ENCODE results near the gene P2RX4. TPM values are rescaled to one million over a fixed set of nuclear protein-coding genes. Genes with fewer than 3 reads are reported as not detected.

Gene P2RX4
- total and polyA plus RNA-seq, 2 of the 13 experiments (the other 11 are each of a cell fraction or from before 2014, with no cell fraction given), result 13.8 to 30.8 TPM

- Histone ChIP-seq H2AFZ (ENCODE audit: low read length) (no peak overlapping the region), H3K4me1 (ENCODE audit: insufficient read depth, low read length) (no peaks in the 10 kb centered on the region), H3K4me3 (replicated peaks in 1 of 3; ENCODE audit: insufficient read depth in 1 of 3, low read depth in 2 of 3, low read length in 3 of 3) (no peak overlapping the region), H3K4me2 (ENCODE audit: low read depth, low read length) (no peak overlapping the region), H3K9ac (ENCODE audit: insufficient read depth, low read depth, low read length) (no peak overlapping the region), H3K9me3 (ENCODE audit: low read length) (no peaks in the 10 kb centered on the region), H3K27ac (ENCODE audit: extremely low read length, insufficient read depth, low read length) (no peak overlapping the region), H3K36me3 (replicated peaks in 1 of 2; ENCODE audit: control insufficient read depth in 1 of 2, insufficient read depth in 2 of 2, low read length in 2 of 2) (peaks cover 16 to 37% of the 10 kb centered on the region in 2 experiments; a peak in 4 of 5 replicates), H3K79me2 (ENCODE audit: insufficient read depth, low read length) (peaks cover 4% of the 10 kb centered on the region), H4K20me1 (ENCODE audit: insufficient read depth, low read length) (no peaks in the 10 kb centered on the region), H3K27me3 (ENCODE audit: control insufficient read depth in 1 of 2, insufficient read depth in 2 of 2, low read length in 2 of 2) (no peaks in the 10 kb centered on the region)
- no peak for TF ChIP-seq MEIS2 (CRISPR knock-in tag; IDR thresholded peaks at IDR 0.05)
- TF ChIP-seq ZBTB4 (CRISPR knock-in tag; IDR thresholded peaks at IDR 0.05; ENCODE audit: borderline replicate concordance), result no peak
- no peak for TF ChIP-seq TCF7 (IDR thresholded peaks at IDR 0.05; ENCODE audit: low read depth)
- no peak for TF ChIP-seq NR3C1 (CRISPR knock-in tag; IDR thresholded peaks at IDR 0.05)
- TF ChIP-seq ZSCAN9 (CRISPR knock-in tag; IDR thresholded peaks at IDR 0.05; ENCODE audit: borderline replicate concordance), result no peak
- TF ChIP-seq CREM (IDR thresholded peaks at IDR 0.05), result no peak
- TF ChIP-seq CREM (CRISPR knock-in tag; IDR thresholded peaks at IDR 0.05), result no peak
- no peak for TF ChIP-seq ZBTB7B (CRISPR knock-in tag; IDR thresholded peaks at IDR 0.05)
- no peak for TF ChIP-seq ISX (CRISPR knock-in tag; conservative IDR thresholded peaks at IDR 0.05)
- no peak for TF ChIP-seq ZNF775 (CRISPR knock-in tag; IDR thresholded peaks at IDR 0.05; ENCODE audit: borderline replicate concordance)
- no peak for TF ChIP-seq GPN1 (CRISPR knock-in tag; IDR thresholded peaks at IDR 0.05; ENCODE audit: borderline replicate concordance)
- TF ChIP-seq NR1H2 (CRISPR knock-in tag; IDR thresholded peaks at IDR 0.05; ENCODE audit: borderline replicate concordance, low read depth), result no peak
- no peak for TF ChIP-seq SRSF1 (optimal IDR thresholded peaks at IDR 0.05; ENCODE audit: low read depth, low read length)
- TF ChIP-seq AGO1 (IDR thresholded peaks at IDR 0.05; ENCODE audit: low read depth, low read length, poor library complexity, severe bottlenecking), result no peak
- no peak for TF ChIP-seq PLSCR1 (CRISPR knock-in tag; IDR thresholded peaks at IDR 0.05; ENCODE audit: borderline replicate concordance)
- no peak for TF ChIP-seq NAIF1 (CRISPR knock-in tag; IDR thresholded peaks at IDR 0.05; ENCODE audit: borderline replicate concordance)
- TF ChIP-seq PATZ1 (CRISPR knock-in tag; IDR thresholded peaks at IDR 0.05), result no peak
- TF ChIP-seq ZNF121 (CRISPR knock-in tag; IDR thresholded peaks at IDR 0.05), result no peak
- no peak for TF ChIP-seq ZNF567 (CRISPR knock-in tag; IDR thresholded peaks at IDR 0.05; ENCODE audit: borderline replicate concordance)
- POLR2A ChIA-PET, result interaction anchor here (1.0 kb wide), 1 partner anchor 9 kb away, joined by 3 read pairs; no protein-coding TSS in a partner anchor
- FAIRE-seq, result no peak
- intact Hi-C loops (cut with micrococcal nuclease; ENCODE audit: unreplicated experiment) (no loop called here), in situ Hi-C loops (cut with HindIII; ENCODE audit: extremely low pct_ligation_motif_present, low pct_unique_long_range_greater_than_20kb) (no loop called here)
- no TSS peak for BruUV-seq (replicated peaks)
- no peak for DNase-seq (ENCODE audit: low spot score)
- ATAC-seq, result no peak; the same call in 2 of the 3 replicates
- WGBS (ENCODE audit: low lambda C conversion rate), result 99% methylated on average over 7 of the region's 14 CpGs
- CTCF ChIA-PET (ENCODE audit: low intra/inter-chr PET ratio, low total read pairs), result no interaction called here
These were observed 63.5 kb downstream of the P2RX4 start for GRCh38 chr12:121273364-121273896.
